HEK293 (cell line): ENCODE measurements around the gene DDX51.

Experiments used
- BCL11A ChIP-seq: fragments of 450-650 bp; formaldehyde crosslinking; IDR thresholded peaks from 2 replicates; pipeline ENCODE4 v1.5.1; 2016; ENCODE audit warnings: low read depth, missing biosample characterization, missing genetic modification characterization
- HOXA7 ChIP-seq: sonication (generic); formaldehyde crosslinking; IDR thresholded peaks from 2 replicates; pipeline ENCODE4 v1.8.1; 2022; ENCODE audit warnings: missing genetic modification reagents, borderline replicate concordance
- MYNN ChIP-seq: fragments of 450-650 bp; formaldehyde crosslinking; IDR thresholded peaks from 2 replicates; pipeline ENCODE4 v1.5.1; 2016; ENCODE audit warnings: missing biosample characterization, missing genetic modification characterization, borderline replicate concordance
- PRDM1 ChIP-seq: fragments of 450-650 bp; formaldehyde crosslinking; IDR thresholded peaks from 2 replicates; pipeline ENCODE4; 2016; ENCODE audit warnings: missing biosample characterization, missing genetic modification characterization
- ZFHX2 ChIP-seq: fragments of 450-650 bp; formaldehyde crosslinking; conservative IDR thresholded peaks from 2 replicates; pipeline ENCODE4 v1.5.1; 2016; ENCODE audit warnings: missing biosample characterization, missing genetic modification characterization
- ZNF10 ChIP-seq: fragments of 450-650 bp; formaldehyde crosslinking; IDR thresholded peaks from 2 replicates; pipeline ENCODE4 v1.5.1; 2017; ENCODE audit warnings: missing biosample characterization, missing genetic modification characterization
- ZNF302 ChIP-seq: fragments of 450-650 bp; formaldehyde crosslinking; IDR thresholded peaks from 2 replicates; pipeline ENCODE4 v1.5.1; 2016; ENCODE audit warnings: missing biosample characterization, missing genetic modification characterization, low read depth
- ZNF501 ChIP-seq: fragments of 450-650 bp; formaldehyde crosslinking; IDR thresholded peaks from 2 replicates; pipeline ENCODE4 v1.5.1; 2016; ENCODE audit warnings: missing biosample characterization, missing genetic modification characterization
- ZNF510 ChIP-seq: fragments of 450-650 bp; formaldehyde crosslinking; IDR thresholded peaks from 2 replicates; pipeline ENCODE4 v1.5.1; 2018; ENCODE audit warnings: mild to moderate bottlenecking, missing genetic modification characterization, missing biosample characterization; ENCODE audit not compliant: insufficient replicate concordance
- TF ChIP-seq, protein P1 (sequence below): fragments of 450-650 bp; formaldehyde crosslinking; IDR thresholded peaks from 2 replicates; pipeline ENCODE4 v1.5.1; 2016; ENCODE audit warnings: missing biosample characterization, missing genetic modification characterization
- TF ChIP-seq, protein P2 (sequence below): fragments of 450-650 bp; formaldehyde crosslinking; IDR thresholded peaks from 2 replicates; pipeline ENCODE4 v1.5.1; 2017; ENCODE audit warnings: missing biosample characterization, mild to moderate bottlenecking, missing genetic modification characterization, moderate library complexity
- TF ChIP-seq, protein P3 (sequence below): fragments of 450-650 bp; formaldehyde crosslinking; IDR thresholded peaks from 2 replicates; pipeline ENCODE4 v1.5.1; 2016; ENCODE audit warnings: missing biosample characterization, missing genetic modification characterization

DNA sequence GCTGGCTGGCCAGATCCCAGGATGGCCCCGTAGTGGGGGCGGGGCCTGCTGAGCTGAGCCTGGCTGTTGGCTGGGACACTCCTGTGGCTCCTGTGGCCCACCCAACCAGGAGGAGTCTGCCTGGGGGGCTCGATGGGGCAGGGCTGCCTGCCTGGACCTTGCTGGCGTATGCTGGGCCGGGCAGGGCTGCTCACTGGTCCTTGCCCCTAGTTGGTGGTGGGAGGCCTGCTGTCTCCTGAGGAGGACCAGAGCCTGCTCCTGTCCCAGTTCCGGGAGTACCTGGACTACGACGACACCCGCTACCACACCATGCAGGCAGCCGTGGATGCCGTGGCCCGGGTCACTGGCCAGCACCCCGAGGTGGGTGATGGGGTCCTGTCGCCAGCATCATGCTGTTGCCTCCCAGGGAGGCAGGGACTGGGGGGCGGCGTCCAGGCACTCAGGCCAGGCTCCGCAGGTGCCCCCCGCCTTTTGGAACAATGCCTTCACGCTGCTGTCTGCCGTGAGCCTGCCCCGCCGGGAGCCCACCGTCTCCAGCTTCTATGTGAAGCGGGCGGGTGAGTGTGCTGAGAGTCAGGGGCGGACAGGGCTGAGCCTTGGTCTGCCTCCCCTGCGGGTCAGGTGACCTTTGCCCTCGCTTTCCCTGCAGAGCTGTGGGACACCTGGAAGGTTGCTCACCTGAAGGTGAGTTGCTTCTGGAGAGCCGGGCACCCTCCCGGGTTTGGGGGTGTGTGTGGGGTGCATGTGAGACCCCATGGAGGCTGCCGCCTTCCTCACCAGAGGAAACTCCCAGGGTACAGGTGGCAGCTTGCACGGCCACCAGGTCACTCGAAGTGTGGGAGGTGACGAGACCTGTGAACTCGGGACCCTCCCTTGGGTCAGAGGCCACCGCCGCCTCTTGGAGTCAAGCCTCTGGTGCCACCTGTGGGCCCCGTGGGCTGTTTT, 3.6 kb upstream of the DDX51 start:
- TF ChIP-seq ZNF10 (tag by site-specific recombination) (no peak), MYNN (tag by site-specific recombination) (no peak), ZNF501 (tag by site-specific recombination) (no peak), BCL11A (no peak), ZFHX2 (no peak), PRDM1 (tag by site-specific recombination) (no peak), ZNF302 (tag by site-specific recombination) (no peak), ZNF510 (tag by site-specific recombination) (no peak), HOXA7 (CRISPR knock-in tag) (no peak)
- TF ChIP-seq, protein P1, sequence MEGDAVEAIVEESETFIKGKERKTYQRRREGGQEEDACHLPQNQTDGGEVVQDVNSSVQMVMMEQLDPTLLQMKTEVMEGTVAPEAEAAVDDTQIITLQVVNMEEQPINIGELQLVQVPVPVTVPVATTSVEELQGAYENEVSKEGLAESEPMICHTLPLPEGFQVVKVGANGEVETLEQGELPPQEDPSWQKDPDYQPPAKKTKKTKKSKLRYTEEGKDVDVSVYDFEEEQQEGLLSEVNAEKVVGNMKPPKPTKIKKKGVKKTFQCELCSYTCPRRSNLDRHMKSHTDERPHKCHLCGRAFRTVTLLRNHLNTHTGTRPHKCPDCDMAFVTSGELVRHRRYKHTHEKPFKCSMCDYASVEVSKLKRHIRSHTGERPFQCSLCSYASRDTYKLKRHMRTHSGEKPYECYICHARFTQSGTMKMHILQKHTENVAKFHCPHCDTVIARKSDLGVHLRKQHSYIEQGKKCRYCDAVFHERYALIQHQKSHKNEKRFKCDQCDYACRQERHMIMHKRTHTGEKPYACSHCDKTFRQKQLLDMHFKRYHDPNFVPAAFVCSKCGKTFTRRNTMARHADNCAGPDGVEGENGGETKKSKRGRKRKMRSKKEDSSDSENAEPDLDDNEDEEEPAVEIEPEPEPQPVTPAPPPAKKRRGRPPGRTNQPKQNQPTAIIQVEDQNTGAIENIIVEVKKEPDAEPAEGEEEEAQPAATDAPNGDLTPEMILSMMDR, result no peak
- TF ChIP-seq, protein P2, sequence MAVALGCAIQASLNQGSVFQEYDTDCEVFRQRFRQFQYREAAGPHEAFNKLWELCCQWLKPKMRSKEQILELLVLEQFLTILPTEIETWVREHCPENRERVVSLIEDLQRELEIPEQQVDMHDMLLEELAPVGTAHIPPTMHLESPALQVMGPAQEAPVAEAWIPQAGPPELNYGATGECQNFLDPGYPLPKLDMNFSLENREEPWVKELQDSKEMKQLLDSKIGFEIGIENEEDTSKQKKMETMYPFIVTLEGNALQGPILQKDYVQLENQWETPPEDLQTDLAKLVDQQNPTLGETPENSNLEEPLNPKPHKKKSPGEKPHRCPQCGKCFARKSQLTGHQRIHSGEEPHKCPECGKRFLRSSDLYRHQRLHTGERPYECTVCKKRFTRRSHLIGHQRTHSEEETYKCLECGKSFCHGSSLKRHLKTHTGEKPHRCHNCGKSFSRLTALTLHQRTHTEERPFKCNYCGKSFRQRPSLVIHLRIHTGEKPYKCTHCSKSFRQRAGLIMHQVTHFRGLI (tag by site-specific recombination), result no peak
- TF ChIP-seq, protein P3, sequence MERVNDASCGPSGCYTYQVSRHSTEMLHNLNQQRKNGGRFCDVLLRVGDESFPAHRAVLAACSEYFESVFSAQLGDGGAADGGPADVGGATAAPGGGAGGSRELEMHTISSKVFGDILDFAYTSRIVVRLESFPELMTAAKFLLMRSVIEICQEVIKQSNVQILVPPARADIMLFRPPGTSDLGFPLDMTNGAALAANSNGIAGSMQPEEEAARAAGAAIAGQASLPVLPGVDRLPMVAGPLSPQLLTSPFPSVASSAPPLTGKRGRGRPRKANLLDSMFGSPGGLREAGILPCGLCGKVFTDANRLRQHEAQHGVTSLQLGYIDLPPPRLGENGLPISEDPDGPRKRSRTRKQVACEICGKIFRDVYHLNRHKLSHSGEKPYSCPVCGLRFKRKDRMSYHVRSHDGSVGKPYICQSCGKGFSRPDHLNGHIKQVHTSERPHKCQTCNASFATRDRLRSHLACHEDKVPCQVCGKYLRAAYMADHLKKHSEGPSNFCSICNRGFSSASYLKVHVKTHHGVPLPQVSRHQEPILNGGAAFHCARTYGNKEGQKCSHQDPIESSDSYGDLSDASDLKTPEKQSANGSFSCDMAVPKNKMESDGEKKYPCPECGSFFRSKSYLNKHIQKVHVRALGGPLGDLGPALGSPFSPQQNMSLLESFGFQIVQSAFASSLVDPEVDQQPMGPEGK (tag by site-specific recombination), result no peak
